HG03469 (cell line): Measurements from ENCODE around the gene ARFGAP1.

Source experiments
- ATAC-seq: cut with Tn5 transposase; IDR thresholded peaks from one replicate; pipeline ENCODE4 v1.9.1; 2021; ENCODE audit warnings: mild to moderate bottlenecking, moderate library complexity, moderate number of reproducible peaks; ENCODE audit not compliant: unreplicated experiment

ARFGAP1 gene

DNA sequence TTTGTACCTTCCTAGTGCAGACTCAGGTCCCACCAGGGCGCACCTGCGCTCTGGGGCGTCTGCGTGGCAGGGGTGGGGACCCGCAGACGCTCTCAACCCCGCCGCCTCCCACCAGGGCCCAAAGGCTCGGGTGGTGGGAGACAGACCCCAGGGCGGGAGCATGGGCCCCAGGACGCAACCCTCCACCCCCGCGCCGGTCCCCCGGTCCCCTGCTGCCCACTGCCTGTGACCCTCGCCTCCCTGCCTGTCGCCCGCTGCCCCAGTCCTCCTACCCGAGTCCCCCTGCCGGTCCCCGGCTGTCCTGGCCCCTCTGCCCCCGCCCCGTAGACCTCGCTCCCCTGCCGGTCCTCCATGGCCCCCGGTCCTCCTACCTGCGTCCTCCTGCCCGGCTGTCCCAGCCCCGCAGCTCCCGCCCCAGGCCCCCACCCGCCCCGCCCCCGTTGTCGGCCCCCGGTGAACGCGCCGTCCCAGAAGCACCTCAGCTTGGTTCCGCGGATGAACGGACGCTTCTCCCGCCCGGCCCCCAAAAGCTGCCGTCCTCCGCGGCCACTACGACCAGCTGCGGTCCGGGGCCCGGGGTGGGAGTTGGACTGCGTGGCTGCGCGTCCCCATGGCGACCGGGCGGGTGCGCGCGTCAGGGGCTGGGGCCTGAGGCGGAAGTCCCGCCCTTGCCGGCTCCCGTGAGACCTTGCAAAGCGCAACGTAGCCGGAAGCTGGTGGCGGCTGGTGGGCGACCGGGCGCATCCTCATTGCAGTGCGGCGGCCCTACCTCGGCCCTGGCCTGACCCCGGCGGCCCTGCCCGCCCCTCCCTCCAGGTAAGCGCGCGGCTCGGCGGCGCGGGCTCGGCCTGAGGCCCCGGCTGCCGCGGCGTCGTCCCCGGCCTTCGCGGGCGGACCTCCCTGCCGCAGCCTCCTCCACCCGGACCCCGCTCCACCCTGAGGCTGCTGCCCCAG lies at the start of gene ARFGAP1:
ARFGAP1 (plus strand) TSS at position 709 of the 954 bp plus-strand sequence. CDS start 2,768 bp downstream, outside the sequence.
- ATAC-seq, result peak; percentile 58

DNA sequence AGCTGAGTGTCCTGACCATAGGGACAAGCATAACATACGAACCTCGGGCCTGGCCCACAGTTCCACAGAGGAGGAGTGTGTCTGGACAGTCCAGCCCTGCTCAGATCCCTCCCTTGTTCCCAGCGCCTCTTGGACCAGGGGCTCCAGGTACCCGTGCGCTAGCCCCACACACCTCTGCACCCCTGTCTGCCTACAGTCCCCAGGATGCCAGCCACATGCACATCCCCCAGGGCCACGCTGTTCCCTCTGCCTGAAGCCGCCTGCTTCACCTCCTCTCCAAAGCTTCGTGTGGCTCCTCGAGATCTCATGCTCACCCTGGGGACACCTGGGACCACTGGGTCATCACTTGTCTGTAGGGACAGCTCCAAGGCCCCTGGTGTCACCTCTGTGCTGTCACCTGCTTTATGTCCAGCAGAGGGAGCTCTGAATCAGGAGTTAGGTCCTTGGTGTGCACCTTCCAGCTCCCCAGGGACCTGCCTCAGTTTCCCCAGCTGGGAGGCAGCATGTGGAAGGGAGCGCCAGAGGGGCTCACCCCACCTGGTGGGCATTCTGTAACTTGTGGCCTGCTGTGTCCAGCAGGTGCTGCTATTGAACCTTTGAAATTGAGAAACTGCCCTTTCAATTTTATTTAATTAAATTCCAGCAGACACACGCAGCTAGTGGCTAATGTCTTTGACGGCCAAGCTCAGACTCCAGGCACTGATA lies 49.3 kb upstream of the ARFGAP1 start:
- ATAC-seq, result no peak

DNA sequence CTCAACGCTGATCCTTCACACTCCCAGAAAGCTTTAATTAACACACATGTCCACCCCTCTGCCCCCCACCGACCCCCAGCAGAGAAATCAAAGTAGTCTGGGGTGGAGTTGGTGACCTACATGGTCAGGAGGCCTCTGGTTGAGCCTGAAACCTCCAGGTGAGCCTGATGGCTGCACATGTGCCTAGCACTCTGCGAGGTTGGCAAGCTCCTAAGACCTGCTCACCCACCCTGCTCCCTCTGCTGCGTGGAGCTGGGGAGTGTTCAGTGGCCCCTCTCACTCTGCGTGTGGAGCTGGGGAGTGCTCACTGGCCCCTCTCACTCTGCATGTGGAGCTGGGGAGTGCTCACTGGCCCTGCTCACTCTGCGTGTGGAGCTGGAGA lies 48.8 kb upstream of the ARFGAP1 start:
- ATAC-seq, result no peak

DNA sequence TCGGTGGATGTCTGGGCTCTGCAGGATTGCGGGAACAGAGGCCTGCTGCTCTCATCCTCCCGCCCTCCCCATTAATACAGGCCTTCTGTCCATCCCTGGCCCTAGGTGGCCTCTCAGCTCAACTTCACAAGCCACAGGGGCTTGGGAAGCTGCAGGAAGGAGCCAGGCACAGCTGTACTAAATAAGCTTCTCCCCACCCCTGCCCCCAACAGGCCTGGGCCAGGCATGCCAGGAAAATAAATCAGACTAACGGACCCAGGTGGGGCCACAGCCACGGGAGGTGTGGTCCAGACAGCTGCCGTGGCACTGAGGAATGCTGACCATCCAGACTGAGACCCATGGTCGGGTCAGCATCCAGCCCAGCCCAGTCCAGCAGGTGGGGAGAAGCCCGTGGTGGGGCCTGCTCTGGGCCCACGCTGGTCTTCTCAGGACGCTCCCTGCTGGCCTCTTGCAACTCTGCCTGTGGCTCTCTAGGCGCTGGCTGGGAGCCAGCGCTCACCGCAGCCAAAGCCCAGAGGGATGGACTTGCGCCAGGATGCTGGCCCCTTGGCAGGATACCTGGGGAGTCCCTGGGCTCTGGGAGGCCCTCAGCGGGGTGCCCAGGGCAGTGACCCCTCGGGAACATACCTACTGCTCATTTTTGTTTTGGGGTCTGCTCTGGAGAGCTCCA lies 48.1 kb upstream of the ARFGAP1 start:
- no peak for ATAC-seq

DNA sequence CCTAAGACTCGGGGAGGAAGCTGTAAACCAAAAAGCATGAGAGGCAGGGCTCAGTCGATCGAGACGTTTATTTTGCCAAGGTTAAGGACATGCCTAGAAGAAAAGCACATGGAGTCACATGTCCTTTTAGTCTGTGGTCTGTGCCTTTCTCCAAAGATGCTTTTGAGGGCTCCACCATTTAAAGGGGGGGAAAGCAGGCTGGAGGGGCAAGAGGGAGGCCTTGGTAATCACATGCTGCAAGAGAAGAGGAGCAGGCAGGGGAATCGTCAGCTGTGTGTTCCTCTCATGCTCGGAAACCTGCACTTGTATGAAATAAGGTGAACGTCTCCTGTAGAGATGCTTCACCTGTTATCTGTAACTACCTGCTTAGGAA lies 47.5 kb upstream of the ARFGAP1 start:
- no peak for ATAC-seq

DNA sequence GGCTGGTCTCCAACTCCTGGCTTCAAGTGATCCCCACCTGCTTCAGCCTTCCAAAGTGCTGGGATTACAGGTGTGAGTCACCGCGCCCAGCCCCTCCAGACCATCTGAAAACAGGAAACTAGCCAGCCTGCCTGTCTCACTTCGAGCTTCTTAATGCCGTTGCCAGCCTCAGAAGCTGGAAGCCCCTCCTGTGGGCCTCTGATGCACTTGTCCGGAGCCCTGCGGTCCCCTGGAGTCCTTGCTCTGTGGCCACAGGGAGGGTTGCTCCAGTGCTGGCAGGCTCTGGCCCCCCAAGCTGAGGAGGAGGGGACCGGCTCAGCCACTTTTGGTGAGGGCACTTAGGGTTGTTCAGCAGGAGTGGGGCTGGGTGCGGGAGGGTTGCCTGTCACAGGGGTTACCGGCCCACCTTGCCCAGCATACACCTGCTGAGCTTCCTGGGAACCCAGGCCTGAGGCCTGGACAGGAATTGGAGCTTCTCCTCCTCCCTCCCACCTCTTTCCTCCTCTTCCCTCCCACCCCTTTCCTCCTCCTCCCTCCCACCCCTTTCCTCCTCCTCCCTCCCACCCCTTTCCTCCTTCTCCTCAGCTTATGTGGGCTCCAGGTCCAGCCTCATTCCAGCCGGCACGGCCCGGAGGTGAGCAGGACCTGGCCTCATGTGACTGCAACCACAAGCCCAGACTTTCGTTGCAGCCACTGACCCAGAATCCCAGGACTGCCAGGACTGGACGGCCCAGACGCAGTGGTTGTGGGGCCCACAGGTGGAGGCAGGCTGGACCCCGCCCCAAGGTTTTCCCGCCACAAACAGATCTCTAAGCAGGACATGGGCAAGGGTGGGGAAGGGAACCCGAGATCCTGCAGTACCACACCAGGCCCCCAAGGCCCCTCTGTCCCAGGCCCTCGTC lies 46.3 kb upstream of the ARFGAP1 start:
- ATAC-seq, result no peak

DNA sequence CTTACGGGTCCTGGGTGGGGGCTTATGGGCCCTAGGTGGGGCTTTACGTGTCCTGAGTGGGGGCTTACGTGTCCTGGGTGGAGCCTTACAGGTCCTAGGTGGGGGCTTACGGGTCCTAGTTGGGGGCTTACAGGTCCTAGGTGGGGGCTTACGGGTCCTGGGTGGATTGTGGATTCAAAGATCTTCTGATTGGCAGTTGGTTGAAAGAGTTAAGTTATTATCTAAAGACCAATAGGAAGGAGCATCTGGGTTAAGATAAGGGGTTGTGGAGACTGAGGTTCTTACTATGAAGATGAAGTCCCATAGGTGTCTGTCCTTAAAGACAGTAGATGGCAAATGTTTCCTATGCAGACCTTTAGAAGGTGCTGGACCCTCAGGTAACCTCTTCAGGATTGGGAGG lies 45.4 kb upstream of the ARFGAP1 start:
- ATAC-seq, result no peak

DNA sequence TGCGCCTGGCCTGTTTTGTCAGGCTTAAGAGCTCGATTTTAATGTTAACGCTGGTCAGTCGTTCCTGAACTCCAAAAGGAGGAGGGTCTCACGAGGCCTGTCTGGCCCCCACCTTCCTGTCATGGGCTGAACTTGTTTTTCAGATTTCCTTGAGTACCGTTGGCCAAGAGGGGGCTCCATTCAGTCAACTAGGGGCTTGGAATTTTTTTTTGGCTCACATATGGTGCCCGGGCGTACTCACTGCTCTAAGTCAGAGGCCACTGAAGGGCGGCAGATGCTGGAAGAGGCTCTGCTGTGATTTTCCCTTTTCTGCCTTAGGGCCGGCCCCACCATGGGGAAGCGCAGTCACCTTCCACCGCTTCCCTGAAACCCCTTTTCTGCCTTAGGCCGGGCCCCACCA lies 43.8 kb upstream of the ARFGAP1 start:
- no peak for ATAC-seq

DNA sequence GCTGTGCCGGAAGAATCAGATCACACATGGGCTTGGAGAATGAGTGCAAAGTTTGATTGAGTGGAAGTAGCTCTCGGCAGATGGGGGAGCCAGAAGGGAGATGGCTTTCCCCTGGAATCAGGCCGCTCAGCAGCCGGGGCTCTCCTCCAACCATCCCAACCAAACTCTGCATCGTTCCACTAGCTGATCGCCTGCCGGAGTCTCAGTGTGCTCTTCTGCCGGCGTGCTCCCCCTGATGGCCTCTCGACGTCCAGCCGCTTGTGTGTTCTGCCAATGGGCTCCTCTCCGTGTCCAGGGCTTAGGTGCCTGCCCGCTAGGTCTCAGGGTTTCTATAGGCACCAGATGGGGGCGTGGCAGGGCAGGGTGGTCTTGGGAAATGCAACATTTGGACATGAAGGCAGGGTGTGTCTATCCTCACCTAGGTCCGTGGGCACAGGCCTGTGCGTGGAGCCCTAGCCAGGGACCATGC lies 41.8 kb upstream of the ARFGAP1 start:
- ATAC-seq, result no peak

DNA sequence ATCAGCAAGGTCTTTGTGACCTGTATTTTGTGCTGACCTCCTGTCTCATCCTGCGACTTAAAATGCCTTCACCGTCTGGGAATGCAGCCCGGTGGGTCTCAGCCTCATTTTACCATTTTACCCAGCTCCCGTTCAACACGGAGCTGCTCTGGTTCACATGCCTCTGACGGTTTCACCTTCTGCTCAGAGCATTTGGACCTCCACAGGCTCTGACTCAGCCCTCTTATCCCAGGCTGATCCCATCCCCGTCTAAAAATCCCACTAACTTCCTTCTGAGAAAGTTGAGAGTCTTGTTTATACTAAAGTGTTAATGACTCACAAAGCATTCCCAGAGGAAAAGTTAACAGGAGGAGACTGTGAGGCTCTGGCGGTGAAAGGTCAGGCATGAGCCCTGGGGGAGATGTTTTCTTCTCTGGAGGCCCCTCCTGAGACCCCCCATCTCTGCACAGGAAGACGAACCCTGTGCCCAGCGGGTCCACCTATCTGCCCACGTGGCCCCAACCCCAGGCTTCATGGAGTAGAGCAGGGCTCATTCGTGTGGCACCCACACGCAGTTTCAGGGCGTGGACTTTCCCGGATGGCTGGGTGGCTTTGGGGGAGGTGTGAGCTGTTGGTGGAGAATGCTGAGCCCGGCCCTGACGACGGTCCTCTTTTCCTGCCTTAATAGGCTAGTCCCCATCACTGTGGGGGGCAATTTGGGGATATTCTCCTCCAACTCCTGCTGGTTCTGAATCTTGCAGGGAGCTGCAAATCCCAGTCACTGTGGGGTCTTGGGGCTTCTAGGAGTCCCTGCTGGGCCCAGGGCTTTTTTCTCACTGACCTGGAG lies 40.2 kb upstream of the ARFGAP1 start:
- ATAC-seq, result no peak

DNA sequence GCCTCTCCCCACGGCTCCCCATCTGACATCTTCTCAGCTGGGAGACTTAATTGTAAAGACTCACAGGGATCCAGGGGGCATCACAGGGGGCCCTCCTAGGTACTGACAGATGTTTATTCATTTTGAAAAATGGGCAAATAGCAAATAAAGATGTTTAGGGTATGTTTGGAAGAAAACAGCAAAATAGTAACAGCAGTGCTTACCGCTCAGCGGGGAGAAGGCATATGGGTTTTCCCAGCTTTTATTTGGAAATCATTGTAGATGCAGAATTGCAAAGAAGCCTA lies 39.6 kb upstream of the ARFGAP1 start:
- no peak for ATAC-seq

DNA sequence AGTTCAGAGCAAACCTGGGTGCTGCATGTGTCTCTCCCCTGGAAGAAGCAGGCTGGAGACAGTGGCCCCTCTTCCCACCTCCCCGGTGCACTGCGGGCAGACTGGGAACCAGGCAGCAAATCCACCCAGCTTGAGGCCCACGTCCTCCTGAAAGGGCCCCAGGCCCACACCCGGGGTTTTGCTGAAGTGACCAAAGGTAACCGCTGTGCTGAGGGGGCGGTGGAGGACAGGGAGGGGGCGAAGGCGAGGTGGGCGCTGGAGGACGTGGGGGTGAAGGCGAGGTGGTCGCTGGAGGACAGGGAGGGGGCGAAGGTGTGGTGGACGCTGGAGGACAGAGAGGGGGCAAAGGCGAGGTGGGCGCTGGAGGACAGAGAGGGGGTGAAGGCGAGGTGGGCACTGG lies 38.7 kb upstream of the ARFGAP1 start:
- no peak for ATAC-seq

DNA sequence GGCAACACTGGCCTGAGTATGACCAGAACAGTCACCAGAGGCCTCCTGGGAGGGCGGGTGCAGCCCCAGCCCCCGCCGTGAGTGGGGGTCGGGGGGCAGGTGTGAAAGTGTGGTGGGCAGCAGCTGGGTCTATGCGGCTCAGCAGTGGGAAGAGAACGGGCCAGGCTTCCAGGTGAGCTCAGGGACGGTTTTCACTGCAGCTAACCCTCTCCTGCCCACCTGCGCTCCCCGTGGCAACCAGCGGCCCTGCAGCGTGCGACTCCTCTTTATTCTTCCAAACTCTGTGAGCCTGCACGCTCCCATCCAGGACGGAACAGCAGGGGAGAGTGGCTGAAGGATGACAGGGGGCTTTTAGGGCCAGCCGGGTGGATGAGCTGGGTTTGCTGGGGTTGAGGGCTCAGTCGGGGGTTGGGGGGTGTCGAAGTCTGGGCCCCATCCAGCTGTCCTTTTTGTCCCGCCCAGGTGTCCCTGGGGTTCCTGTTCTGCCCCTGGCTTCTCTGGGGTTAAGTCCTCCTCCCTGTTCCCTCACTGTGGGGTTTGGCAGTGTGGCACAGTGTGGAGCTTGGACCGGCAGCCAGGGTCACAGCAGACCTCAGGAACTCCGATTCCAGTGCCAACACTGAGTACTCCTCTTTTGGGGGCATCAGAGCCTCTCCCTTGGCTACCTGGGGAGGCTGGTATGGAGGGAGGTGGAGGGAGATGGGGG lies 37.8 kb upstream of the ARFGAP1 start:
- ATAC-seq, result no peak

DNA sequence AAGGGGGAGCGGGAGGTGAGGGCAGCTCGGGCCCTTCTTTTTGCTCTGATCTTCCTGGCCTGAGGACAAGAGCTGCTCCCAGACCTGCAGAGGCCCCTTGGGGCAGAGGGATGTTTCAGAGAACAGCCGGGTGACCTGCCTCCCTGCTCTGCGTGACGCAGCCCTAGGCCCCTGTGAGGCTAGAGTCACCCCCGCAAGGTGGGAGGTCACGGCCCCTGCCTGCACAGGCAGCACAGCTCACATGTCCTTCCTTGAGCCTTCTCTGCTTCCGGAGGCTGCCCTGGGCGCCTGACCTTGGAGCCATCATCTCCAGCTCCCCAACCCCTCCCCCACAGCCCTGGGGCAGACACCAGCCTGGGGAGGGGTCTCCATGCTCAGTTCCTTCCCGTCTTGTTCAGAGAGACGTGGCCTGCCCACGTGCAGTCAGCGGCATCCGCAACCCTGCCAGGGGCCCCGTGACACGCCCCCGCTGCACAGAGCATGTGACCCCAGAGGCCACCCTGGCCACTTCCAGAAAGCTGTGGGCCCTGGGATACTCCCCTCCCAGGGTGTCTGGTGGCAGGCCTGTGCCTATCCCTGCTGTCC lies 37.1 kb upstream of the ARFGAP1 start, which contains the start of gene BIRC7:
BIRC7 (plus strand) TSS at position 507 of the 585 bp plus-strand sequence. CDS start 192 bp downstream, outside the sequence.
- ATAC-seq, result no peak

DNA sequence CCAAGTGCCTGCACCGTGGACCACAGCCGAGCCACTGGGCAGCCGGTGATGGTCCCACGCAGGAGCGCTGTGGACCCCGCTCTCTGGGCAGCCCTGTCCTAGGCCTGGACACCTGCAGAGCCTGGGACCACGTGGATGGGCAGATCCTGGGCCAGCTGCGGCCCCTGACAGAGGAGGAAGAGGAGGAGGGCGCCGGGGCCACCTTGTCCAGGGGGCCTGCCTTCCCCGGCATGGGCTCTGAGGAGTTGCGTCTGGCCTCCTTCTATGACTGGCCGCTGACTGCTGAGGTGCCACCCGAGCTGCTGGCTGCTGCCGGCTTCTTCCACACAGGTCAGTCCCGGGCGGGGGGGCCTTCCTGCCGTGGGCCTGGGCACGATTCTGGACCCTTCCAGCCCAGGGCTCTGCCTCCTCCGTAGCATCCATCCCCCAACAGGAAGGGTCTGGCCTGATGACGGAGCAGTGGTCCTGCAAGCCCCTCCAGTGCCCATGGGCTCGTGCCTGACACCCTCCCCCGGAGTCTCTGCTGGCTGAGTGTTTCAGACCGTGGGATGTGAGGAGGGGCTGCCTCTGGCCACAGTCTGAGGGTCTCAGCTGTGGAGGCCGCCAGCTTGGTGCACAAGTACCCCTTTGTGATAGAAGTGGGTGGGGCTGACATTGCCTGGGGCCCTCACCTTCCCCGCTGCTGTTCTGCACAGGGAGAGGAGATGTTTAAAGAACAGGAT lies 36.3 kb upstream of the ARFGAP1 start:
- ATAC-seq, result no peak

DNA sequence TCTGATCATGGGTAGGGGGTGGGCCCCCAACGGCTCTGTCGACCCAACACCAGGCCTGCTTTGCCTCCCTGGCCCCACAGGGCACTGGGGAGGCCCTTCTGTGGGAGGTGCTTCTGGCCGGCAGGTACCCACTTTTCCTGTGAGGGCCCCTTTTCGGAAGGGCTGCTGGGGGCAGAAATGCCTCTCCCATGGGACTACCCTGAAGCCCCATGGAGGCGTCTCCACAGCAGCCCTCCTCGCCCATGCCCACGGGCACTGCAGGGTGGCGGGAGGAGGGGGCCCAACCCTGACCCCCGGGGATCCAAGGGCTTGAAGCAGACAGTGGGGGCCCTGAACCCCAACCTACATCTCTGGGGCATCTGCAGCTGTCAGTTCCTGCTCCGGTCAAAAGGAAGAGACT lies 34.6 kb upstream of the ARFGAP1 start:
- no peak for ATAC-seq

DNA sequence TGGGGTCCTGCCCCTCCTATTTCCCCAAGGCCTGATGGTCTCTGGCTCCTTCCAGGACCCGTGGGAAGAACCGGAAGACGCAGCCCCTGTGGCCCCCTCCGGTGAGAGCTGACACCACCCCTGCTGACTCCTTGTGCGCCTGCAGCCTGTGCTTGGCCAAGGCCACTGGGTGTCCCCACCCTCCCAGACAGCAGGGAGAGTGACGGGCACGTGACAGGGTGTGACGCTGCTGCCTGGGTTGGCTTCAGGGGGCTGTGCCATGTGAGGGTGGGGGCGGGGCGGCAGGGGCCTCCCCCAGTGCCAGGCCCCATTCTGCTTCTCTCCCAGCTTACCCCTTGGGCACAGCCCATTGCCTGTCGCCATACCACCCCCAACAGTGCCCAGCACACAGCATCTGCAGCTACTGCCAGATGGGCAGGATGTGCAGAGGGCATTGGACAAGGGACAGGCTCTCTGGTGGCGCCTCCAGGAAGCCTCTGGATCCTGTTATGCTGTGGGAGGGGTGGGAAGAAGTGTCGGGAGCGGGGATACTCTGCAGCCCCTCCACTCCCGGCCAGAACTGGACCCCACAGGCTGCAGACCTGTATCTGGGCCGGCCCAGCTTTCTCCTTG lies 34.0 kb upstream of the ARFGAP1 start:
- no peak for ATAC-seq

DNA sequence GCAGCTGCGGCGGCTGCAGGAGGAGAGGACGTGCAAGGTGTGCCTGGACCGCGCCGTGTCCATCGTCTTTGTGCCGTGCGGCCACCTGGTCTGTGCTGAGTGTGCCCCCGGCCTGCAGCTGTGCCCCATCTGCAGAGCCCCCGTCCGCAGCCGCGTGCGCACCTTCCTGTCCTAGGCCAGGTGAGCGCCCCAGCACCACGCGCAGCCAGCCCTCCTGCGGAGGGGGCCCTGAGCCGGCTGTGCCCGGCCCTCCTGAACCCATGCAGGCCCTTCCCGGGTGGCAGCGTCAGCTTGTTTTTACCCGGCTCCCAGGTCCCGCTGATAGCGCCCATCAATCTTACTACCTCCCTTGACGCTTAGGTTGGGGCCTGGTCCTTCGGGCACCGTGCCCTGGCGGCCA lies 33.2 kb upstream of the ARFGAP1 start:
- ATAC-seq, result no peak
